Measurements from ENCODE around the gene PTCD3.

DNA sequence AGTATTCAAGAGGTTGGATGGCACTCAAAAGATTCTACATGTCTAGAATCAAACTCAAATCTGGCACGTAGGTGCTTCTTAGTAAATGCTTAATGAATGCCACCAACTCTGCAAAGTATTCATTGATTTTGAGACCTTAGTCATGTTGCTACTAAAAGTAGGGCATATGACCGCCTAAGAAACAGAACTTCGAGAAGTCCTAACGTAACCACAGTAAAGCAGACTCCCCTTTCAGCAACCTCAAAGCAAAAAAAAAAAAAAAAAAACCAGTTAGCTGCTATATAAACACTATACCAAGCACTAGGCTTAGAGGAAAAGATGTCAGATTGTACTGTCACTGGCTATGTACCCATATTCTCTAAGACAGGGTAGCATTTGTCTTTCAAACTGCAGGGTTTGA lies 33.9 kb downstream of the PTCD3 start:
- TF ChIP-seq POLR2A (IDR thresholded peaks at IDR 0.05; ENCODE audit: low read length): no peak
- TF ChIP-seq GATA1 (IDR thresholded peaks at IDR 0.05; ENCODE audit: low read depth, low read length): no peak
